HG02571 (cell line): ENCODE measurements around the gene TENT5C.

Experiments used
- ATAC-seq: cut with Tn5 transposase; IDR thresholded peaks from one replicate; pipeline ENCODE4 v1.9.1; 2021; ENCODE audit warnings: mild to moderate bottlenecking, moderate library complexity; ENCODE audit not compliant: unreplicated experiment

Gene TENT5C

GRCh38 chr1:117612517-117613248, 6.8 kb downstream of the TENT5C start:
- no peak for ATAC-seq

GRCh38 chr1:117613249-117613968, 7.6 kb downstream of the TENT5C start:
- no peak for ATAC-seq

- no peak for ATAC-seq
Measured at GRCh38 chr1:117613969-117614729, 8.3 kb downstream of the TENT5C start.

- no peak for ATAC-seq
Measured at GRCh38 chr1:117615474-117615873, 9.6 kb downstream of the TENT5C start.

- no peak for ATAC-seq
Measured at GRCh38 chr1:117616356-117616755, 10.5 kb downstream of the TENT5C start.

- ATAC-seq, result no peak
Measured at GRCh38 chr1:117616967-117617366, 11.1 kb downstream of the TENT5C start.

- no peak for ATAC-seq
Measured at GRCh38 chr1:117618450-117619122, 12.7 kb downstream of the TENT5C start.

- no peak for ATAC-seq
Measured at GRCh38 chr1:117620440-117620839, 14.6 kb downstream of the TENT5C start.

GRCh38 chr1:117621316-117621715, 15.5 kb downstream of the TENT5C start:
- no peak for ATAC-seq

GRCh38 chr1:117622726-117623125, 16.9 kb downstream of the TENT5C start:
- no peak for ATAC-seq

GRCh38 chr1:117623141-117623540, 17.3 kb downstream of the TENT5C start:
- ATAC-seq, result no peak

- ATAC-seq, result no peak
Measured at GRCh38 chr1:117623698-117624097, 17.9 kb downstream of the TENT5C start.

GRCh38 chr1:117627546-117628130, 21.8 kb downstream of the TENT5C start:
- ATAC-seq, result no peak

GRCh38 chr1:117628343-117628742, 22.5 kb downstream of the TENT5C start:
- ATAC-seq, result no peak

GRCh38 chr1:117629625-117630422, 24.0 kb downstream of the TENT5C start:
- ATAC-seq, result no peak

GRCh38 chr1:117630423-117630998, 24.7 kb downstream of the TENT5C start:
- ATAC-seq, result no peak

- no peak for ATAC-seq
Measured at GRCh38 chr1:117631359-117632160, 25.7 kb downstream of the TENT5C start.

- no peak for ATAC-seq
Measured at GRCh38 chr1:117632269-117633067, 26.6 kb downstream of the TENT5C start.
